Mucosa of stomach (tissue), 1 donor: ENCODE measurements around the gene PSMD14.

Experiments
- H3K27me3 ChIP-seq: one replicate; pipeline ENCODE4 v1.7.0; 2013; ENCODE audit warnings: mild to moderate bottlenecking, low read length; ENCODE audit not compliant: control insufficient read depth, insufficient read depth
- H3K36me3 ChIP-seq: one replicate; pipeline ENCODE4 v1.7.0; 2013; ENCODE audit warnings: low read length; ENCODE audit not compliant: control insufficient read depth, insufficient read depth
- H3K4me1 ChIP-seq: one replicate; pipeline ENCODE4 v1.7.0; 2013; ENCODE audit warnings: mild to moderate bottlenecking, low read length; ENCODE audit not compliant: control insufficient read depth, insufficient read depth
- H3K4me3 ChIP-seq: one replicate; pipeline ENCODE4 v1.7.0; 2013; ENCODE audit warnings: low read length
- H3K9ac ChIP-seq: one replicate; pipeline ENCODE4 v1.7.0; 2013; ENCODE audit warnings: mild to moderate bottlenecking, low read length, moderate library complexity
- H3K9me3 ChIP-seq: one replicate; pipeline ENCODE4 v1.7.0; 2013; ENCODE audit warnings: mild to moderate bottlenecking, low read length, moderate library complexity; ENCODE audit not compliant: control insufficient read depth
- donor health status: Pancreatic carcinoma.

Gene PSMD14

GRCh38 chr2:161448431-161448830, 140.2 kb downstream of the PSMD14 start:
- Histone ChIP-seq H3K4me1 (no peaks in the 10 kb centered on the region), H3K36me3 (no peaks in the 10 kb centered on the region), H3K4me3 (no peak overlapping the region), H3K9ac (no peak overlapping the region), H3K27me3 (no peaks in the 10 kb centered on the region), H3K9me3 (no peaks in the 10 kb centered on the region)
